HG03342 (cell line): ENCODE results near the gene NAAA.
A peak's percentile ranks its signal among the peaks of the same experiment; 100 is the strongest.
"Not testable (repeated sequence)": the region's sequence is repeated elsewhere in the genome, so short reads cannot be mapped to it uniquely, and the experiment has no call there.

Source experiments
- ATAC-seq: cut with Tn5 transposase; IDR thresholded peaks from one replicate; pipeline ENCODE4 v1.9.1; 2021; ENCODE audit warnings: mild to moderate bottlenecking, moderate library complexity; ENCODE audit not compliant: unreplicated experiment

The NAAA gene

GRCh38 chr4:75940692-75941253 lies at the start of gene NAAA:
TSS of gene NAAA (minus strand) at chr4:75941013. CDS start at chr4:75940949, 64 bp downstream.
- ATAC-seq: peak; percentile 66

- ATAC-seq: no peak
Measured at GRCh38 chr4:75989846-75990528, 49.2 kb upstream of the NAAA start.

DNA sequence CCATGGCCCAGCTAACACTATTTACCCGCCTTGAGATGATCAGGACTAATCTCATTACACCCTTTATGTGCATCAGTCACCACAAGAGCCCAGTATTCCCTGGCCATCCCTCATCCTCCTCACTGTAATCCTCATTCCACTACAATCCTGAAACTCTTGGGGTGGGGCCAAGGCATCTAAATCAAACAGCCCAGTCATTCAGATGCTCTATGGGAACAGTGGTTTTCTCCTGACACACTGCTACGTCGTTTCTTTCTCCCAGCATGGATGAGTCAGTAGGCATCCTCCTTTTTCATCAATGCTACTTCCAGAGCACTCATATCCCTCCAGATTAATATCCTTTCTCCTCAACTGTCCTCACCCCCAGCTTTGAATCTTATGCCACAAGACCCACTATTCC lies 44.3 kb upstream of the NAAA start:
- no peak for ATAC-seq

DNA sequence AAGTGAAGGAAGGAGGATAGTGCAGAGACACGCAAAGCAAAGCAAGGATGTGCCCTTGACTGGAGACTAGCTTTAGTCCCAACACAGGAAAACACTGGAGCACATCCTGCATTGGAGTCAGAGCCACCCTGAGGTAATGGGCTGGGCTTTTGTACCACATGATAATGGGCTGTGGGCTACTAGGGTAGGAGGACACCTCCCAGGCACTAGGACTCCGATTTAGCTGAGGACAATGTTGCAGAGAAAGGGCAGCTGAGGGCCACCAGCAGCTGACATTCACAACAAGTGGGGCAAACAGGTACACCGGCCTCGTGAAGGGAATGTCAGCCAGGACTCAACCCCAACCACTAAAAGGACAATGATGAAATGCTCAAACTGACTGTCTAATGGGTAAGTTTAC lies 39.8 kb upstream of the NAAA start:
- ATAC-seq: no peak

- no peak for ATAC-seq
Measured at GRCh38 chr4:75976177-75976576, 35.4 kb upstream of the NAAA start.

DNA sequence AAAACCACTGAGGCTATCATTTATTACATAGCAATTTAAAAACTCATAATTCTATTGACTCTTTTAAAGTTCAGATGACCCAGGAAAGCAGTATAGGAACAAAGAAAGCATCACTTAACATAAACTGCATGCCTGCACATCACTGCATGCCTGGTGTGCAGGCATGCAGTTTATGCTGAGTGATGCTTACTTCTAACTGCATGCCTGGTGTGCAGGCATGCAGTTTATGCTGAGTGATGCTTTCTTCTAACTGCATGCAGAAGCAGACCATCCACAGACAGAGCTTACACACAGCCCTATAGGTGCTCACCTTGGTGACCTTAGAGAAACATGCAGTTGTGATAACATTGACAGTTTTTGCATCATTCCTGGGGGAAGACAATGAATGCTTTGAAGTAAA lies 33.0 kb upstream of the NAAA start:
- no peak for ATAC-seq

- no peak for ATAC-seq
Measured at GRCh38 chr4:75968084-75968483, 27.3 kb upstream of the NAAA start.

DNA sequence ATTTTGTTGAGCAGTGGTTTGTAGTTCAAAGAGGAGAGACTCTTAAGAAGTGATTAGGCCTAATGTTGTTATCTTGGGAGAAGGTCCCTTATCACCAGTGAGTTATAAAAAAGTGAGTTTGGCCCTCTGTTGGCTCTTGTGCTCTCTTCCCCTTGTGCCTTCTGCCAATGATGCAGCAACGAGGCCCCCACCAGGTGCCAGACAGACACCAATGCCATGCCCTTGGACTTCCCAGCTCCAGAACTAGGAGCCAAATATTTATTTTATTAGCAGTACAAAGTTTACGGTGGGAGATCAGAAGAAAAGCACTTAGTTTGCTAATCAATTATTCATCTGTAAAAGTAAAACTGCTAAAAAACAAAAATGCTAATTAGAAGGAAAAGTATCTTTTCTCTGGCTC lies 22.7 kb upstream of the NAAA start:
- ATAC-seq: no peak

GRCh38 chr4:75962072-75962471 lies 21.3 kb upstream of the NAAA start:
- not testable (repeated sequence) for ATAC-seq

- ATAC-seq: not testable (repeated sequence)
Measured at GRCh38 chr4:75958546-75958945, 17.7 kb upstream of the NAAA start.

DNA sequence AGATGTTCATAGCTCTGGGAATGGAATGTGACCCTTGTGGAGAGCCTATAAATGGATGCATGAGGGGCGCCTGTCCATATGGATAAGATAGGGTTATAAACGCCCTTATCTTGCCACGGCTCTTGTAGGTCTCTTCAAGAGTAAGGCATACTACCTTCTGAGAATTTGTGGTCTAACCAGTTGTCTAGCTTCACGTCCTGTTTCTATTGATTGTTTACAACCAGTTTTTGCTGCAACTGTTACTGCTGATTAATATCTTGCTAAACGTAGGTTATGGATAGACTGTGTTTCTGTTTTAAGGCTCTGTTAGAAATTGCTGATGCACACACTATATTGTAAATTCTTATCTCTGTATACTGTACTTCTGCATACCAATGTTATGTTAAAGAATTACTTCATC lies 14.0 kb upstream of the NAAA start:
- ATAC-seq: not testable (repeated sequence)

GRCh38 chr4:75953509-75953908 lies 12.7 kb upstream of the NAAA start:
- ATAC-seq: no peak

GRCh38 chr4:75950213-75950815 lies 9.5 kb upstream of the NAAA start:
- no peak for ATAC-seq

DNA sequence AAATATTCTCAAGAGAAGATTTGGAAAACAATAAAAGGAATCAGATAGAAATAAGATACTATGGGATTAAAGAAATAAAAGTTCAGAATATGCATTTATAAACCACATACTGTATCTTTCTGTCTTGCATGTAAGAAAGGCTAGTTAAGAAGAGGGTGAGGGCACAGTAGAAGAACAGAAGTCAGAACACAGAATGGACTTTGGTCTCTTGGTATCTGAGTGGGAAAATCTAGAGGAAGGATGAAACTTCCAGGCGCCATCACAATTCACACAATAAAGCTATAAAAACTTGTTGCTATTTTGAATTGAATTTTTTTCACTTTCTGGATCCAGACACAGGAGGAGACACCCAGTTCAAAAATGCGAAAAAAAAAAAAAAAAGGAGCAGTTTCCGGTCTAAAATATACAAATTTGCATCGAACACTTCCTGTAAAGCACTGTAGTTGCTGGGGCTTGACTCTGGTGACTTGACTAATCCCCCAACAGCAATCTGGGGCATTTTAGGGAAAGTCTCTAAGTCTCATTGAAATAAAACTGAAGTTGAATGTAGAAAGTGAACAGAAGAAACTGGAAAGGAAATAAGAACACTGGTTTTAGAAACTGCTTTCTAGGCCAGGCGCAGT lies 8.1 kb upstream of the NAAA start:
- ATAC-seq: peak; percentile 93

GRCh38 chr4:75939890-75940691 lies 722 bp downstream of the NAAA start:
- ATAC-seq: peak; percentile 56

GRCh38 chr4:75935628-75936027 lies 5.2 kb downstream of the NAAA start:
- ATAC-seq: no peak

- ATAC-seq: no peak
Measured at GRCh38 chr4:75930152-75930551, 10.7 kb downstream of the NAAA start.

DNA sequence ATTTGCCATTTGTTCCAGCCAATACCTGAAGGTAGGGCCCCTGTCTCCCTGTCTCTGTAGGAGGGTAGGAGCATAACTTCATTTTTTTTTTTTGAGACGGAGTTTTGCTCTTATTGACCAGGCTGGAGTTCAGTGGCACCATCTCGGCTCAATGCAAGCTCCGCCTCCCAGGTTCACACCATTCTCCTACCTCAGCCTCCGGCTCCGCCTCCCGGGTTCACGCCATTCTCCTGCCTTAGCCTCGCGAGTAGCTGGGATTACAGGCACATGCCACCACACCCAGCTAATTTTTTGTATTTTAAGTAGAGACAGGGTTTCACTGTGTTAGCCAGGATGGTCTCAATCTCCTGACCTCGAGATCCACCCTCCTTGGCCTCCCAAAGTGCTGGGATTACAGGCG lies 15.9 kb downstream of the NAAA start:
- ATAC-seq: not testable (repeated sequence)

DNA sequence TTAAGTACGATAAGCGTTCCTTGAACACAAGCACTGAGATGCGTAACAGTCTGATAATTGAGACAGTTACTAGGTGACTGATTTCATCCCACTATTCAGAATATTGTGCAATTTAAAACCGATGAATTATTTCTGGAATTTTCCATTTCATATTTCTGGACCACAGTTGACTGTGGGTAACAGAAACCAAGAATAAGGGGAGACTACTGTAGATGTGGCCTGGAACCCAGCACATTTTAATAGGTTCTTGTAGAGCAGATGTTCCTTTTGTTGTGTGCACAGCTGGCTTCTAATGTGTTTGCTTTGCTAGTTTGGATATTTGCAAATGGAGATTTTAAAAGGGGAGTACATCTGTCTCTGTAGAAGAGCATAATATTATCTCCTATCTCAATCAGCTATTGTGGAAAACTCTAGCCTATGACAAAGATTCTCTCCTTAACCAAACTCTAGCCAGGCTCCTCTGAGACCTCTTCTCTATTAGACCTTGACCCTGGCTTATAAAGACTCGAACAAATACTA lies 16.4 kb downstream of the NAAA start:
- no peak for ATAC-seq

- no peak for ATAC-seq
Measured at GRCh38 chr4:75922588-75922987, 18.2 kb downstream of the NAAA start.

DNA sequence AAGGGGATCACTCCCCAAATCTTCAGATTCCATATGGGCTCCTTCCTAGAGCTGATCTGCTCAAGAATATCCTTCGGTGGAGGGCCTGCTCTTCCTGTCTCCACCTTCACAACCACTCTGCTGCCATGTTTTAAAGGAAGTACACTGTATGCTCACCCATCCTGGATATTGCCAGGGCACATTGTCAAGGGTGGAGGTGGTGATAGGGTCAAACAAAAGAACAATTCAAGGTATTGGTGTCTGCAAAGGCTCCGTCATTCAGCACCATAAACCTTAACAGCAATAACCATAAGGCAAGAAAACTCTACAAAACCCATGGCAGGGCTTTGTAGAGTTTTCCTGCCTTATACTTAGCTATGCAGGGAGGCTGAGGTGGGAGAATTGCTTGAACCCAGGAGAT lies 18.9 kb downstream of the NAAA start:
- ATAC-seq: no peak
